GM18868 (cell line): ENCODE results near the gene ZHX3.

Source experiments
- ATAC-seq: cut with Tn5 transposase; IDR thresholded peaks from one replicate; pipeline ENCODE4 v1.9.1; 2021; ENCODE audit warnings: mild to moderate bottlenecking, moderate library complexity; ENCODE audit not compliant: unreplicated experiment

The ZHX3 gene

DNA sequence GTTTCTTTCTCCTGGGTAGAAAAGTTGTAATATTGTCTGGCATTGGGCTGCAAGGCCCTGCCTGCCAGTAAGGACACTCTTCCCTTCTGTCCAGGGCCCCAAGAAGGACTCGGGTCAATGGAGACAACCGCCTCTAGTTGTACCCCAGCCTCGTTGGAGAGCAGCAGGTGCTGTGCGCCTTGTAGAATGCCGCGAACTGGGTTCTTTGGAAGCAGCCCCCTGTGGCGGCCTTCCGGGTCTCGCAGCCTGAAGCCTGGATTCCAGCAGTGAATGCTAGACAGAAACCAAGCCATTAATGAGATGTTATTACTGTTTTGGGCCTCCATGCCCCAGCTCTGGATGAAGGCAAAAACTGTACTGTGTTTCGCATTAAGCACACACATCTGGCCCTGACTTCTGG is 143.2 kb downstream of the ZHX3 start:
- ATAC-seq, result no peak

DNA sequence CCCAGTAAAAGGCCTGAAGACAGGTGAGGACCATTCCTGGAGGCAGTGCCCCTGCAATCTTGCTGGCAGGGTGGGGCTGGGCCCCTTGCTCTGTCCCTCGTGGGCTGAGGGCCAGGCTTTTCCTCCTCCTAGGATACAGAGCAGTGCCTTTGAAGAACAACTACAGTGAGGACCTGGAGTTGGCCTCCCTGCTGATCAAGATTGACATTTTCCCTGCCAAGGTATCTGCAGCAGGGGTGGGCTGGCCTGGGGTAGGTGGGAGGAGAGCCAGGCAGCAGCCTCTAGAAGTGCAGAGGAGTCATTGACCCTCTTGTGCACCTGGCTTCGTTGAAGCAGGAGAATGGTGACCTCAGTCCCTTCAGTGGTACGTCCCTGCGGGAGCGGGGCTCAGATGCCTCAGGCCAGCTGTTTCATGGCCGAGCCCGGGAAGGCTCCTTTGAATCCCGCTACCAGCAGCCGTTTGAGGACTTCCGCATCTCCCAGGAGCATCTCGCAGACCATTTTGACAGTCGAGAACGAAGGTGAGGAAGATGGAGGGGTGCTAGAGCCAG is 143.7 kb downstream of the ZHX3 start:
- no peak for ATAC-seq

DNA sequence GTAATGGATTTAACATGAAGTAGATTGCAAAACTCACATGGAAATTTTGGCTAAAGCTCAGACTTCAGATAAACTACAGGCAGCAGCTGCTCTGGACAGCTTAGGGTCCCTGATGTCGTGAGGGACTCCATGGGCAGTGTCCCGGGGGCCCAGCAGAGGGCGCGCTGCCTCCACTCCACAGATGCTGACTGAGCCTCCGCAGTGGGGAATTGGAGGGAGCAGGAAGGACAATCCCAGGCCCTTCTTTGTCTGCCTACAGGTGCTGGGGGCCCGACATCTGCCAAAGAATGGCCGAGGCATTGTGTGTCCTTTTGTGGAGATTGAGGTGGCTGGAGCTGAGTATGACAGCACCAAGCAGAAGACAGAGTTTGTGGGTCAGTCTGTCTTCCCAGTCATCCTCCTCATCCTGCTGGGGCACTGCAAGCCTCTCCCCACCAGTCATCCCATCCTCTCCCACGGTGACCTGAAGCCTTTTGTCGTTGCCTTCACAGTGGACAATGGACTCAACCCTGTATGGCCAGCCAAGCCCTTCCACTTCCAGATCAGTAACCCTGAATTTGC is 144.3 kb downstream of the ZHX3 start:
- peak; percentile 72 for ATAC-seq

DNA sequence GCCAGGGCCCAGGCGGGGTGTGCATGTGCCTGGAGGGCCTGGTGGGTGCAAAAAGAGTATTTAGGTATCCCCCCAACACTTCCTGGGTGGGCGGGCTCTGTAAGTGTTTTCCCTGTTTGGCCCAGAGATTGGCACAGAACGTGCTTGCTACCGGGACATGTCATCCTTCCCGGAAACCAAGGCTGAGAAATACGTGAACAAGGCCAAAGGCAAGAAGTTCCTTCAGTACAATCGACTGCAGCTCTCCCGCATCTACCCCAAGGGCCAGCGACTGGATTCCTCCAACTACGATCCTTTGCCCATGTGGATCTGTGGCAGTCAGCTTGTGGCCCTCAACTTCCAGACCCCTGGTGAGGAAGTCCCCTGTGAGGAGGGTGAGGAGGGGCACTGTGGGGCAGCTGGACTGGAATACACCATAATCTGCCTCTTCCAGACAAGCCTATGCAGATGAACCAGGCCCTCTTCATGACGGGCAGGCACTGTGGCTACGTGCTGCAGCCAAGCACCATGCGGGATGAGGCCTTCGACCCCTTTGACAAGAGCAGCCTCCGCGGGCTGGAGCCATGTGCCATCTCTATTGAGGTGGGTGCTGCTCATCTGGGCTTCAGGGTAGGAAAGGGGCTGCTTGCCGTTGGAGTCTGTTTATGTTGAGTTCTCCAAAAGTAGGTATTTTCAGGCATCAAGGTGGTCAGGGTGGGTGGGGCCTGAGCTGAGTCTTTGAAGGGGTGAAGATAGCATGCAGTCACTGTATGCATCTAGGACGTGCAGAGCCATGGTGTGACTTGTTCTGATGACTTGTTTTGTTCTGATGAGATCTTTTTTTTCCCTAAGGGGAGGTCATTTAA is 145.0 kb downstream of the ZHX3 start:
- no peak for ATAC-seq

DNA sequence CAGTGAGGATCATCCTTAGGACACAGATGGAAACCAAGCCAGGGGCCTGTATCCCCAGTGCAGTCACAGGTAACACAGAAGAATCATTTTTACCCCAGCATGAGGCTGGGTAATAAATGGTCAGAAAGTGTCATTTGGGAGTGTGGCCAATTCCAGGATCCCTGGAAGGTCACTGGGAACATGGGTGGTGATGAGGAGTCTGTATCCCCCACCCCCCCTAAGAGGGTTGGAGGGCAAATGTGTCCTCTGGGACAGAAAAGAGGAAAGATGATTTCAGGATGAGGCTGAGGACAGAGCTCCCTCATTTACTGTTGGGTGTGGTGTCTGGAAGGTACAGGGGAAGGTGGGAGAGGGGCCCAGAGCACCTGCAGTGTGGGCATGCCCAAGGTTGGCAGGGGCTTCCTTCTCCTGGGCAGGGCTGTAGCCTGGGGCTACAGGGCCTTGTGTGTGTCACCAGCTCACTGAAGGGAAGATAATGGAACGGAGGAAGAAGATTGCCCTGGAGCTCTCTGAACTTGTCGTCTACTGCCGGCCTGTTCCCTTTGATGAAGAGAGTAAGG is 145.7 kb downstream of the ZHX3 start:
- ATAC-seq, result no peak

DNA sequence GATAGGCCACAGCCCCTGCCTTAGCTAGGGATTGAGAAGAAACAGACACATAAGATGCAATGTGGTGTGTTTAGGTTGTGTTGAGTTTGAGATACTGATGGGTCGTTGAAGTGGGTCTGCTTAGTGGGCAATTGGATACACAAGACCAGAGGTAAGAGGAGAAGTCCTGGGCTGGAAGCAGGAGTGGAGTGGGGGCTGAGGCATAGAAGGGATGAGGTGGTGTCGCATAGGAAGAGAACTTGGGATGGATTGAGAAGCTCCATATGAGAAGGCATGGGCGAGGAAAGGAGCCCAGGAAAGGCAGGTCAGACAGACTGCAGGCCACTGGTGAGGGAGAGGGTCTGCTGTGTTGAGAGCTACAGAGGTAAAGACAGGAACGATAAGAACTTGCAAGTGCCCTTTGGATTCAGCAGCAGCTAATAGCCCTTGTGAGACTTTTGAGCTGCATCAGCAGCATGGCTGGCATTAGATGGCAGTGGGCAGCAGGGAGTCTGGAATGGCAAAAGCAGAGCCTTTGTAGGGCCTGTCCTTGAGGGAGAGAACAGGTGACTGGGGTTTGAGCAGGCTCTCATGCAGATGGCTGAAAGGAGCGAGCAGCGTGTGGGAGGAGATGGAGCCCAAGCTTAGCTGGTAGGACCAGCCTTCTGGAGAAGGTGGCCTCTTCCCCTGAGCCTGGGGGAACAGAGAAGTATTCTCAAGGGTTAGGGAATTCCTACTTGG is 147.0 kb downstream of the ZHX3 start:
- ATAC-seq, result no peak

DNA sequence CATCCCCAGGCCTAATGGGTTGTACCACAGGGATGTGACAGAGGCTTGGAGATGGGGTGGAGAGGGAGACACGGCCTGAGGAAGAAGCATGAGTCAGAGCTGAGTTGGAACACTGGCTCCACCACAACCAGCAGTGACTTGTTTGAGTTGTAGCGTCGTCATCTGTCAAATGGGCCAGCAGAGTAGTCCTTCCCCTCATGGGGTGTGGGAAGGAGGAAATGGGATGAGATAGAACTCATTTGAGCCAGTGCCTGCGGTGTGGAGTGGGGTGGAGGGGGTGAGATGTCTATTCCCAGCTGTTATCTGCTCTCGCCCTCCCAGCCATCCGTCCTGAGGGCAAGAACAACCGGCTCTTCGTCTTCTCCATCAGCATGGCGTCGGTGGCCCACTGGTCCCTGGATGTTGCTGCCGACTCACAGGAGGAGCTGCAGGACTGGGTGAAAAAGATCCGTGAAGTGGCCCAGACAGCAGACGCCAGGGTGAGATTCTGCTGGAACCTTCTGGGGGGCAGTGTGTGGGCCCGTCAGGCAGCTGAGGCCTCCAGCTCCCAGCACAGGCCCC is 147.7 kb downstream of the ZHX3 start:
- ATAC-seq, result no peak

DNA sequence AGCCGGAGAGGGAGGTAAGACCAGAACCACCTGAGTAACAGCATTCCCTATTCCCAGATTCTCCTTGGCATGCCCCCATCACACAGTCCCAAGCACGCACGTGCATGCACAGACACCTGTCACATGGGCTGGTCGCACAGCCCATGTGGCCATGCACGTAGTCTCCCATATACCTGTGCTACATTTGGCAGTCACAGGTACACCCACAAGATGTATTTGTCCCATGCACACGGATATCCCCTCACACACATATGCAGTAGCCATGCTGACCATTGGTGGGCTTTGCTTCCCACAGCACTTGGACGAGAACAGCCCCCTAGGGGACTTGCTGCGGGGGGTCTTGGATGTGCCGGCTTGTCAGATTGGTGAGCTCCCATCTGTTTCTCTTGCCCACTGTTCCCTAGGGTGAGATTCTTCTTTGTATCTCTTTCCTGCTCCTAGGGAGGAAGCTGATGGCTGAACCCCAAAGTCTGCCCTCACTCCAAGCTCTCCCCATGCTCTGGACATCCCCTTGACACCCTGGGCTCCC is 148.3 kb downstream of the ZHX3 start:
- no peak for ATAC-seq

DNA sequence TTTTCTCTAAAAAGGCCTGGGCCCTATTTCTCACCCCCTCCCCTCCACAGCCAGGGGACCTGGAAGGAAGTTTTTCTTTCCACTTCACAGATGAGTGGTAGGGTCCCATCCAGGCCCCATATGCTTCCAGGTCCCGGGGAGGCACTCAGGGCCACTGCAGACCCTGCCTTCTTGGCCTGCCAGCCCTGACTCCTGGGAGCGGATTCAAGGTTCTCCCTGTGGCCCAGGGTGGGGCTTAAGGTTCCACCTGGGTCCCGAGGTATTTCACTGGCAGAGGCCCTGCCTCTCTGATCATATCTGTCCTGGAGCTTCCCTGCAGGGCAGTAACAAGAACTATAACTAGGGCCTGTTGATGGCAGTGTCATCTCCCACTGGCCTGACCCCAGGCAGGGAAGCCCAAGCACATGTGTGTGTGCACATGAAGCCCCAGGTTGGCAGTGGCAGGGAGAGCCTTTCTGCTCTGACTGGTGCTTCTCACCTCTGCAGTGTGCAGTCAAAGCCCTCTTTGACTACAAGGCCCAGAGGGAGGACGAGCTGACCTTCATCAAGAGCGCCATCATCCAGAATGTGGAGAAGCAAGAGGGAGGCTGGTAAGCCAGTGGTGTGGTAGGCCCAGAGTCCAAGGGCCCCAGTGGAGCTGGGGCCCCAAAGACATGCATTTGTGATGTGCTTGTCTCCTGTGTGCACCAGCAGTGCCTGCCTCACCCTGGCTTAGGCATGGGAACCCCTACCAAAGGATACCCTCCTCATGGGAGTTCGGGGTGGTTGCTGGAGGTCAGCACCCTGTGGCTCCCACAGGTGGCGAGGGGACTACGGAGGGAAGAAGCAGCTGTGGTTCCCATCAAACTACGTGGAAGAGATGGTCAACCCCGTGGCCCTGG is 149.0 kb downstream of the ZHX3 start:
- ATAC-seq, result no peak

DNA sequence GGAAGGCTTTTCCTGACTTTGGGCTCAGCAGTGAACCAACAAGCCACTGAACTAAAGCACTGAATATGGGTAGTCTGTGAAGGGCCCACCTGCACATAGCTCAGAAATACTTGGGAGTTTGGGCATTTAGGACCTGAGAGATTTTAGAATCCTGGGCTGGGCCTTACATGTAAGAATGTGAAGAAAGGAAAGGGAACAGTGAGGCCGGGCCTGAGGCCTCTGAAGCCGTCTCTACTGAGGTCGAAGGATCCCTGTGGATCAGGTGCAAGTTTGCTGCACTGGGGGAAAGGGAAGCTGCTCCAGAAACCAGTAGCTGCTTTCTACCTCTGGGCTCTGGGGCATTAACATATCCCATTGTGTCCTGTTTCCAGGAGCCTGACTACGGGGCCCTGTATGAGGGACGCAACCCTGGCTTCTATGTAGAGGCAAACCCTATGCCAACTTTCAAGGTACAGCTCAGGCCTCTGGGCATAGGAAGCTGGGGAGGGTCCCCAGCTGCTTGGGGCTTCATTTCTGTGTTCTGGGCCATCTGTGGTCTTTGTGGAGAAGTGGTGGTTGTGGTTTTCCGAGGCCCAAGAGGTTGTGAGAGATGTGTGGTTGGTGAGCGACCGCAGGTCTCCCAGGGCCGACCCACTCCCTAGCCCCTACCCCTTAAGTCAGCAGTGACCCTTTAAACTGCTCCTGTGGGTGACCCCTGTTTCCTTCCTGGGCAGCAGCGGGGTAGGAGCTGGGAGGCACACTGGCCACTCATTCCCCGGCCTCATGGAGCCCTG is 149.9 kb downstream of the ZHX3 start:
- ATAC-seq, result no peak

DNA sequence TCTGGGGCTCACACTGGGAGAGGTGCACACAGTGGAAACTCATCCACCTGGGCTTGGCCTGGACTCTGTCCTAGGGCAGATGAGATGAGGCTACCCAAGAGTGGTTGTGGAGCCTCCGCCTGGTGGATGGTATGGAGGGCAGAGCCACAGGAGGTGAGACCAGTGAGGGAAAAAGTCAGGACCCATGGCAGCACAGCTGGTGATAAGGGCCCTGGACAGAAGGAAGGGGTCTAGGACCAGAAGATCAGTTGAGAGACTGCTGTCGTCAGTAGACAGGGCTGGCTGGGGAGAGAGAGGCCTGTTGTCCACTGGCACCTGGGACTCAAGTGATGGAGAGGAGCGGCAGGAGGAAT is 150.4 kb downstream of the ZHX3 start:
- no peak for ATAC-seq

DNA sequence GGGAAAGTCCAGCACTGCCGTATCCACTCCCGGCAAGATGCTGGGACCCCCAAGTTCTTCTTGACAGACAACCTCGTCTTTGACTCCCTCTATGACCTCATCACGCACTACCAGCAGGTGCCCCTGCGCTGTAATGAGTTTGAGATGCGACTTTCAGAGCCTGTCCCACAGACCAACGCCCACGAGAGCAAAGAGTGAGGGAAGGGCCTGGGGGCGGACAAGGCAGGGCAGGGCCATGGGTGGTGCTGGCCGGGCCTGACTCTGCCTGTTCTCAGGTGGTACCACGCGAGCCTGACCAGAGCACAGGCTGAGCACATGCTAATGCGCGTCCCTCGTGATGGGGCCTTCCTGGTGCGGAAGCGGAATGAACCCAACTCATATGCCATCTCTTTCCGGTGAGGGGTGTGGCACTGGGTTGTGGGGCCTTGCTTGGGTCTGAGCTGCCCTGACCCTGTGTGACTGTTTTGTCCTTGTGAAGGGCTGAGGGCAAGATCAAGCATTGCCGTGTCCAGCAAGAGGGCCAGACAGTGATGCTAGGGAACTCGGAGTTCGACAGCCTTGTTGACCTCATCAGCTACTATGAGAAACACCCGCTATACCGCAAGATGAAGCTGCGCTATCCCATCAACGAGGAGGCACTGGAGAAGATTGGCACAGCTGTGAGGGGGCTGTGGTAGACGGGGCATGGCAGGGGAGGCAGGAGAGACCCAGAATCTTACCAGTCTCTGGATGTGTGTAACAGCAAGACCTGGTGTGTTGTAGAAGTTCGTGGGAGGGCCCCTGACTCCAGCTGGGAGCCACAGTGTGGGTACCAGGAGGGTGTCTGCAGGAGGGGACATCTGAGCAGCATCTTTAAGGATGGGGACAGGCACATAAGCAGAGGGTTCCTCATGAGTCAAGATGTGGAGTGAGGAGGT is 151.1 kb downstream of the ZHX3 start:
- ATAC-seq, result no peak

DNA sequence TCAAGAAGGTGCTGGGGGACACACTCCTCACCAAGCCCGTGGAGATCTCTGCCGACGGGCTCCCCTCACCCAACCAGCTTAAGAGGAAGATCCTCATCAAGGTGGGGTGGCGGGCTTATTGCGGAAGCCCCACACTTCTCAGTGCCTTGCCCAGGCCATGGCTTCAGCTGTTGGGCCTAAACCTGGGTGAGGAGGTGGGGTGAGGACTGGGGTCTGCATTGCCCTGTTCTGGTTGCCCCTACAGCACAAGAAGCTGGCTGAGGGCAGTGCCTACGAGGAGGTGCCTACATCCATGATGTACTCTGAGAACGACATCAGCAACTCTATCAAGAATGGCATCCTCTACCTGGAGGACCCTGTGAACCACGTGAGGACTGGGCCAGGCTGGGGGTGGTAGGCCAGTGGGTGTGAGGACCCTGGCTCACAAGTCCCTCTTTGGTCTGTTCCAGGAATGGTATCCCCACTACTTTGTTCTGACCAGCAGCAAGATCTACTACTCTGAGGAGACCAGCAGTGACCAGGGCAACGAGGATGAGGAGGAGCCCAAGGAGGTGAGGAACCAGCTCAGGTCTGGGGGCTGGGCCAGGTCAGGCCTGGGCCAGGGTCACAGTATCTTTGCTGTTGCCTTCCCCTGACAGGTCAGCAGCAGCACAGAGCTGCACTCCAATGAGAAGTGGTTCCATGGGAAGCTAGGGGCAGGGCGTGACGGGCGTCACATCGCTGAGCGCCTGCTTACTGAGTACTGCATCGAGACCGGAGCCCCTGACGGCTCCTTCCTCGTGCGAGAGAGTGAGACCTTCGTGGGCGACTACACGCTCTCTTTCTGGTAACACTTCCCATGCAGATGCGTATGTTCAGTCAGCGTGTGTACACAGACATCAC is 152.3 kb downstream of the ZHX3 start:
- ATAC-seq, result no peak

DNA sequence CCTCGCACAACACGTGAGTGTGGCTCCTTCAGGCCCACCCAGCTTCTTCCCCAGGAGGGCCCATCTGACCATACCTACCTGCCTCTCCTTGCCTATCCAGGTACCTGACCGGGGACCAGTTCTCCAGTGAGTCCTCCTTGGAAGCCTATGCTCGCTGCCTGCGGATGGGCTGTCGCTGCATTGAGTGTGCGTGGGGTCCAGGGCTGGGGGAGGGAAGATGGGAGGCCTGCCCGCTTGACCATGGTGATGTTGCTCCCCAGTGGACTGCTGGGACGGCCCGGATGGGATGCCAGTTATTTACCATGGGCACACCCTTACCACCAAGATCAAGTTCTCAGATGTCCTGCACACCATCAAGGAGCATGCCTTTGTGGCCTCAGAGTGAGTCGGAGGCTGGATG is 153.7 kb downstream of the ZHX3 start:
- ATAC-seq, result no peak

DNA sequence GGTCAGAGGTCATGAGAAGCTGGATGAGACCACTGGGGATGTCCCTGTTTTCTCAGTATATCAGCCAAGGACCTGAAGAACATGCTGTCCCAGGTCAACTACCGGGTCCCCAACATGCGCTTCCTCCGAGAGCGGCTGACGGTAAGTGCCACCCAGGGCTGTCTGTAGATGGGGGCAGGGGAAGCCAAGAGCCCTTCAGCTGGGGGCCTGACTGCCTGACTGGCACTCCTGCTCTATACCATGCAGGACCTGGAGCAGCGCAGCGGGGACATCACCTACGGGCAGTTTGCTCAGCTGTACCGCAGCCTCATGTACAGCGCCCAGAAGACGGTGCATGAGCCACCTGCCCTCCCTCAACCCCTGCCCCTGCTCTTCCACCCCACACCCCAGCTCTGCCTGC is 155.1 kb downstream of the ZHX3 start:
- ATAC-seq, result no peak

DNA sequence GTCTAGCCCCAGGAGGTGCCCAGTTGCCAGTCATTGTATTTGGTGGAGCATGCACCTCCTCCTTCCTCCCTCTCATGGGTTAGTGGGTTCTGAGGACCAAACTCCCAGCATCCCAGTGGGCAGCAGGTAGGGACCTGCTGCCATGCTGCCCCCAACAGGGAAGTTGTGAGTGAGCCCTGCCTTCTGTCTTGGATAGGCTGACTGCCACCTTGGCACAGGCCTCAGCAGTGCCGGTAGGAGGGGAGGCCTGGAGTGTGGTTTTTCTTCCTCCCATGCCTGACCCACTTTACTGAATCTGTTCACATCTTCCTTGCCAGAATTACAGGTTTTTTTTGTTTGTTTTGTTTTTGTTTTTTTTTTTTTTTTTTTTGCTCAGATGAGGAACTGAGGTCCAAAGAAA is 155.6 kb downstream of the ZHX3 start:
- ATAC-seq, result no peak

DNA sequence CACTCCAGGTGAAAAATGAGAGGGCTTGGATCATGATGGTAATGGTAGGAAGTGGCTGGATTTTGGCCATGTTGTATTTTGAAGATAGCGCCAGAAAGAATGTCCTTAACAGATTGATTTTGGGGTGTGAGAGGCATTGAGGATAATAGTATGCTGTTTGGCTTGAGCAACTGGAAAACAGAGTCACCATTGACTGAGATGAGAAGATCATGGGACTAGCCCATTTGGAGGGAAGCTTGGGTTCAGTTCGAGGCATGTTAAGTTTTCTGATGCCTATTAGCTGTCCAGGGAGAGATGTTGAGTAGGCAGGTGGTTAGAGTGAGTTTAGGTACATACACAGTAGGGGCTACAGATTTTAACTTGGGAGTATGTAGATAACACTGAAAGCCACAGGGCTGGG is 156.8 kb downstream of the ZHX3 start:
- ATAC-seq, result no peak
